ENCODE measurements around the gene COL27A1. TPM values are rescaled to one million over a fixed set of nuclear protein-coding genes. Genes with fewer than 3 reads are reported as not detected.

Gene COL27A1
- total RNA-seq, 1 donor from 2014 or later = 13.6 TPM

DNA sequence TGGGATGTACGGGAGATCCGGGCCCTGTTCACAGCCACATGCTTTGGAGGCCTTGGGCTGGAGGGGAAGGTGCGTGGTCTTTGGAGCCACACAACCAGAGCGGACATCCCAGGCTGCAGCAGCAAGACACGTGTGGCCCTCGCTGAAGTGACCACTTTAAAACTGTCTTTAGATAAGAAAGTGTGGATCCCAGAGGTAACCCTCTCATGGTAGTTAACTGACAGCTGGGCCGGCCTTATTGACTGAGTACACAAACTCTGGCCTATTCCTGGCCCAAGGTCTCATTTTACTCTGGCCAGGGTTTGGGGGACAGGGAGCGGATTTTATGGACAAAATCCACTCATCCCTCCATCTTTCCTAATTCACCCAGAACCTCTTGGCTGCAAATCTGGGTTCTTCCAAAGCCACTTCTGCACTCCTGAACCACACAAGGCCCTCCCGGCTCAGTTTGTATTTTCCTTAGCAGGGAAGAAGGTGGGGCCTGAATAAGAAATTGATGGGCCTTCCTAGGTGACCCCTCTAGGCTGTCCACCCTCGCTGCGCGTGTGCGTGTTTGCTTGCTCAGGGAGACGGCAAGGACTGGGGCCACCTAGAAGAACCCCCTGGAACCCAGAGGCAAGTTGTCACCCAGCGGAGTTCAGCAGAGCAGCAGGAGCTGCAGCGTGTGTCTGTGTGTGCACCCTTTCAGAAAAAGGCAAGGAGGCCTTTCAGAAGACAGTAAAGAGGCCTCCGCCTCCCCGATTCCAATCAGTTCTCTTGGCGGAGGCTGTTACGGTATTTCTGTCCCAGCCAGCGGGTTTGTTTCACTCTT, 94.3 kb downstream of the COL27A1 start:
- ATAC-seq = no peak

DNA sequence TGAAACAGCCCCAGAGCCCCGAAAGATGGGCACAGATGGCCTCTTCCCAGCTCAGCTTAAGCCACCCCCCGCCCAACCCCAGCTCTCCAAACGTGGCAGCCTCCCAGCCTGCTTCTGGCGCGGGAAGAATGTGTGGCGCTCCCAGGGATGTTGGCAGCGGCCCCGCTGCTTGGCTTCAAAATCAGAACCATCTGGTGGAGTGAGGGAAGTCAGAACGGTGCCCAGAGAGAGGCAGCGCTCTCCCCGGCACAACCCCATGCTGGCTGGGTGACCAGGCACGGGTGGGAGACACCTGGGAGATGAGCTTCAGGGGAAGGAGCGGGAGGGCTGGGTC, 94.9 kb downstream of the COL27A1 start:
- ATAC-seq = no peak

DNA sequence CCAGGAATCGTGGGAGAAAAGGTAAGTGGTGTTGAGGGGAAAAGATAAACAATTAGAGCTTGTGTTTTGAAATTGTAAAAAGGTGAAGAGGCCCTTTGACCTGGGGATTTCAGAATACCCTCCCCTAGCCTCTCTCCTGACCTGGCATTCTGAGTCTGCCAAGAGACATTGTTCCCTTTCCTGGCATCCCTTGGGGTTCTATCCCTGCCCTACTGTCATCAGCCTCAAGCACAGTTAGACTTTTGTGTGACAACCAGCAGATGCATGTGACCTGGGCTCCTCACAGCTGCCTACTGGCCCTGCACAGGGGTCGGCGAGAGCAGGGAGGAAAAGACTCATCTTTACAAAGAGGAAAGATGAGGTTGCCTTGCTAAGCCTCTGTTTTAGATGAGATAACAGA, 95.3 kb downstream of the COL27A1 start:
- no peak for ATAC-seq

DNA sequence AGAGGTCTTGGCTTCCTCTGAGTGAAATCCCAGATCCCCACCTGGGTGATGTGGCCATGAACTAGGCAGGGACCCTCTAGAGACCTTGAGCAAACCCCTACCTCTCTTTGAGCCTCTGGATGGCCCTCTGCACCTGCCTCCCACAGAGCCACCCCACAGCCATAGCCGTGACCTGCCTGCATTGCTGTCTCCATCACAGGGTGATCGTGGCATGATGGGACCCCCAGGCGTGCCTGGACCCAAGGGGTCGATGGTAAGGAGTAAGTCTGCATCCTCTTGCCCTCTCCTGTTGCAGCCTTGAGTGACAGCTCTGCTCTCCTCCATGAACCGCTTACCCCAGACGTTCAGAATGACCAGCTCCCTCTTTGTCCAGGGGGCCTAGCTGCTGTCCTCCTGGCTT, 97.1 kb downstream of the COL27A1 start:
- ATAC-seq = no peak

DNA sequence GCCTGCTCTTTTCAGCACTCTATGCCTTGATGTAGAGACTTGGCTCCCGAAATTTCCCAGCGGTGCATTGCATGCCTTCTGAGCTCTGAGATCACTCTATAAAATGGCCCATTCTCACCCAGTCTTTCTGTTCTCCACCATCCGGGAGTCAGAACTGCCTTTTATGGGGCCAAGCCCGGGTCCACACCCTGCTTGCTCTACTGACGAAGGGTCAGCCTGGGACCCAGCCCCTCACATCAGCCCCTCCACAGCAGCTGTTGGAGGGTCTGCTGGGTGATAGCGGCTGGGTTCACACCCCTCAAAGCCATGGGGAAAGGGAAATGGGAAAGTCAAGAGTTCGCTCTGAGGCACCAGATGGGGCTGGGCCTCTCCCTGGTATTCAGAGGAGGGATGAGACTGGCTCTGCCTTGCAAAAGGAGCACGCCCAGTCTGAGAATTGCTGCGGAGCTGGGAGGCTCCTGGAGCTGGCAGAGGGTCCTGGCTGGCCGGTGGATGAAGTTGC, 101.5 kb downstream of the COL27A1 start:
- no peak for ATAC-seq

DNA sequence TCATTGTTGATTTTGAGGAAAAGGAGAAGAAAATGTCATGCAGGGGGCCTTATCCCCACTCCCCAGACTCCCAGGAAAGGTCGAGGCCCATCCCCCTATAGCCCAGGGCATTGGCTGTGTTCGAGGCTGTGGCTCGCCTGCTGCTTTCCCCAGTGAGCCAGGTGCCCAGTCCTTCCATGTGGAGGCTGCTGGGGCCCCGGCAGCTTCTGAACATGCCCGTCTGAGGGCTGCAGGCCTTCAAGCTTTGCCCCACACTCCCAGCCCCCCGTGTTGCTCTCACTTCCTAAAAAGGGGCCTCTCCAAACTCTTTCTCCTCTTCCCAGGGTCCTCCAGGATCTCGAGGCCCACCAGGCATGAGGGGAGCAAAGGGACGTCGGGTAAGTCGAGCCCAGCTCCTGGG, 102.9 kb downstream of the COL27A1 start:
- no peak for ATAC-seq

DNA sequence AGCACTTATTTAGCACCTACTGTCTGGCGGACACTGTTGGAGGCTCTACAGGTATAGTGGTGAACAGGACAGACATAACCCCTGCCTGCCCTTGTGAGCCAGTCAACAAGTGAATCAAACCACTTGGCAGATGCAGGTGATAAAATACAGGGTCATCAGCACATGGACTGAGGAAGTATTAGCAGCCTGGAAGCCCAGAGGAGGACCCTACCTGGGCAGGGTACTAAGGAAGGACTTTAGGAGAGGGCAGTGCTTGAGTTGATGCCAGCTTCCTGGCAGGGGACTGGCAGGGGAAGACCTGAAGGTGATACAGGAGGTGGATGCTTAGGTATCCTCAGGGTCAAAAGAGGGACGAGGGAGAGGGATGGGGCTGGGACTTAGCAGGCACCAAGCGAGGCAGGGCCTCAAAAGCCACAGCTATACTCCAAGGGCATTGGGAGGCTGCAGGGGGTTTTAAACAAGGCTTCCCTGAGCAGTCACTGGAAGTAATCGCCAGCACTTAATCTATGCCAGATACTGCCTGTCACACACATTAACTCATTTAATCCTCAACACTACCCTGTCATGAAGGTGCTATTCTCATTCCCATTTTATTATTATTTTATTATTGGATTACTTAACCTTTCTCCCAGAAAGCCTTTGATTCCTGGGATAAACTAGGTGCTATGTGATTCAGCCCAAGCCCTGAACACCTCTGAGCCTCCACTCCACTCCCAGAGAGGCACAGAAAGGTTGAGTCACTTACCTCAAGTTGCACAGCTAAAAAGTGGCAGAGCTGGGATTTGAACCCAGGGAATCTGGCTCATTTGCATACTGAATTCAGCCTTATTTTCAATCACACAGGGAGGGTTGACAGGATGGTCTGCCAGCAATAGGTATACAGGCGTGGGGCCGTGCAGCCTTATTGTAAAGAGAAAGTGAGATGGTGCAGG, 103.8 kb downstream of the COL27A1 start:
- no peak for ATAC-seq

DNA sequence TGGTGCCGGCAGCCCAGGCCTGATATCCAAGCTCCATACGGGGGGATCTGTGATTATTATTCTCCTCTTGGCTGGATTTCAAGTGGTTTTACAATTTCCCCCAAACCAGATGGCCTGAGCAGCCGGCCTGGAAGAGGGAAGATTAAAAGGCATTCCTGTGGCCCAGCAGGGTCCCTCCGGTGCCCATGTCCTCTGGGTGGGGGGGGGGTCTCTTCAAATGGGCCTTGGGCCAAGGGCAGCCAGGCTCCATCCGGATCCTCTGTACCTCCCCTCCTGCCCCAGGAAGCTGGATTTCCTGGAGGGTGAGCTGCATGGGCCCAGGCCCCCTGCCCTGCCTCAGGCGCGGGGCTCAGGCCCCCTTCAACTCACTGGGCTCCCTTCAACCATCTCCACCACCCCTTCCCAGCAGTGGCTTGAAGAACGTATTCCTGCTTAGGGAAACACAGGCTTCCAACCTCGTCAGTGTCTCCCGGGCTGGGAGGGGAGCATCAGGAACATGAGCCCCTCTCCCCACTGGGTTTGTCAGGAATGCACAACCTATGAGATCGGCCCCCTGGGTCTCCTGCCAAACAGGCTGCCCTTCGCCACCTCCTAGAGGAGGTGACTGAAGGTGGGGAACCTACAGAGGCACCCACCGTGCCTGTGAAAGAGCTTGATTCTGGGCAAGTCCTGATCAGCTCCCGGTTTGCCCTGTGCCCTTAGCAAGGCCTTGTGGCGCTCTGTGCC, 104.6 kb downstream of the COL27A1 start:
- no peak for ATAC-seq

DNA sequence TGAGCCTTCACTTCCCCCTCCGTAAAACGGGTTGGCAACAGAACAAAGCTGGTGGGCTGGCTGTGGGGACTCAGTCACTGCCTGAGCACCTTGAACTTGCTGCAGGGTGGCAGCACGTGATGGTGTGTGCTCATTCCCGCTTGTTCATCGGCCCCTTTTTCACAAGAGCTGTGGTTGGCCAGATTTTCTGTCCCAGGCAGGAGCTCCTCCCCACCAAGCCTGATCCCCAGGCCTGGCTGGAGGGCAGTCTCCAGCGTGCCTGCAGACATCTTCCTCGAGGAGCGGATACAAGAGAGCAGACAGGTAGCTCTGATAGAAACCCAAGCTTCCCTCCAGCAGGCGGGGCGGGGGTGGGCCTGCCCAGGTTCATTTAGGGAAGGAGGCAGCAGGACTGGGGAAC, 105.7 kb downstream of the COL27A1 start:
- ATAC-seq = no peak

DNA sequence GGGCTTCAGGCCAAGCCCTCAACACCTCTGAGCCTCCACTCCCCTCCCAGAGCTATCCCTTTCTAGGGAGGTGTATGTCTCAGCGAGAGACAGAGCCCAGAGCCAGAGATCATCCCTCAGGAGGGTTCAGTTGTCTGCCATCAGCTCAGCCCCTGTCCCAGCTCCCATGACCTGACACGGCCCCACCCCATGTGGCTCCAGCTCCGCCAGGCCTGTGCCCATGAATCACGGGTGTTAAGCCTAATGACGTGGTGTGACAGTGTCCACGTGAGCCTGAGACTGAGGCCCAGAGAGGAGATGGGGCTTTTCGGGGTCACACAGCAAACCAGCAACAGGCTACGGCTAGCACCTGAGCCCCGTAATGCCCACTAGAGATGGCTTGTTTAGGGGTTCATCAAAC, 106.7 kb downstream of the COL27A1 start:
- ATAC-seq = peak; percentile 60

DNA sequence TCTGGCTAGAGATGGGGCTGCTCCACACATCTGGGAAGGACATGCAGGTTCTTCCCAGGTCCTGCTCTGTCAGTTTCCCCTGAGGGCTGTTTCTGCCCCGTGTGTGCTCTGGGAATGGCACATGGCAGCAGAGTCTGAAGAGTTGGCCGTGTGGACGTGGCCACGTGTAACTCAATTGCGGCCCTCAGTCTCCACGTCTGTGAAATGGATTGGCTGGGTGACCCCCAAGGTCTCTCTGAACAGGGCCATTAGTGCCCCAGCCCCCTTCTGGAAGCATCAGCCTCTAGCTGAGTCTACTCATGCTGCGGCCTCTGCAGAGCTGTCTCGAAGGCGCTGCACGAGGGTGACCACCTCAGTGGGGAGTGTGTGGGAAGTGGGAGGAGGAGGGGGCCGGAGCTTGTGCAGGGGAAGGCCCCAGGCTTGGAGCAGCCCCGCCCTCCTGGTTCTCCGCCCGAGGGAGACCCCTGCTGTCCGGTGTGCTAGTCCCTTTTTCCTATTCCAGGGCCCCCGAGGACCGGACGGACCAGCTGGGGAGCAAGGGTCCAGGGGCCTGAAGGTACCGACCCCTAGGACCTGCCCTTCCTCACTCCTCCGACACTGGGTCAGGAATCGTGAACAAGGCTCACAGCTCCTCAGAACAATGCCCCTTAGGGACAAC, 108.6 kb downstream of the COL27A1 start:
- no peak for ATAC-seq

DNA sequence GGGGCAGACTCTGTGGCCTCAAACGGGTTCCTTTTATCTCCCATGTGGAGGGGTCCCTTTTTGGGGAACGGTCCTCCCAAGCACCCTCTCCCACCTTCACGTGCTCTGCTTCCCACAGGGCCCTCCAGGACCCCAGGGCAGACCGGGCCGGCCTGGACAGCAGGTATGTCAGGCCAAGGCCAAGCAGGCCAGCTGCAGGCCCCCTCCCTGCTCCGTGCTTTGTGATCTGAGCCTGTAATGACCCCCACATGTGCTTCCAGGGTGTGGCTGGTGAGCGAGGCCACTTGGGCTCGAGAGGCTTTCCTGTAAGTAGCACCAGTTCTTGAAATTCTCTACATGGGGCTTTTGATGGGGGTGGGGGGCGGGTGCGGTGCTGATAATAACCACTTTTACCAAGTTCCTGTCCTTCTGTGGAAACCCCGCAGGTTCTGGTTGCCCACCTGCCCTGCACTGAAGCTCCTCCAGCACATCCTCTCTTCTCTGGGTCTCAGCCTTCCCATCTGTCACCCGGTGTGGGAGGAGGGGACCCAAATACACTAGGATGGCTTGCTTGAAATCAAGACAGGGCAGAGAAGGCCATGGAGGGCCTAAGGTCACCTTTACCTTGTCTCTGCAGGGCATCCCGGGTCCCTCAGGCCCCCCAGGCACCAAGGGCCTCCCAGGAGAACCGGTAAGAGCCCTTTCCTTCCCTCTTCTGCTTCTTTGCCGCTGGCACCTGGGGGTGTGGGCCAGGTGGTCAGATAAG, 109.6 kb downstream of the COL27A1 start:
- no peak for ATAC-seq

DNA sequence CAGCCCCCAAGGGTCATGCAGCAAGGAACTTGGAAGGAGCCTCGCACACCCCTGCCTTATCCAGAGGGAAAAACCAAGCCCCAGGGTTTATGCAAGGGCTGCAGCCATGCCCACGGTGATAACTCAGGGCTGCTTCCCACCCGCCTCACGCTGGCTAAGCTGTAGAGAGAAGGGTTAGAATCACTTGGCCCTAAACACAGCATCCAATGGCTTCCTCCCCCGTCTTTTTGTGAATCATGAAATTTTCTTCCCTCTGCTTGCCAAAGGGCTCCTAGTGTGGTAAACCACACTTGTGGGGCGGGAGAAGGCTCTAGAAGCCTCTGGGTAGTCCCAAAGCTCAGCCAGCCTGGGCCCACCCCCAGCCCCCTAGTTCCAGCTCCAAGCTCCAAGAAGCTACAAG, 111.6 kb downstream of the COL27A1 start:
- no peak for ATAC-seq

DNA sequence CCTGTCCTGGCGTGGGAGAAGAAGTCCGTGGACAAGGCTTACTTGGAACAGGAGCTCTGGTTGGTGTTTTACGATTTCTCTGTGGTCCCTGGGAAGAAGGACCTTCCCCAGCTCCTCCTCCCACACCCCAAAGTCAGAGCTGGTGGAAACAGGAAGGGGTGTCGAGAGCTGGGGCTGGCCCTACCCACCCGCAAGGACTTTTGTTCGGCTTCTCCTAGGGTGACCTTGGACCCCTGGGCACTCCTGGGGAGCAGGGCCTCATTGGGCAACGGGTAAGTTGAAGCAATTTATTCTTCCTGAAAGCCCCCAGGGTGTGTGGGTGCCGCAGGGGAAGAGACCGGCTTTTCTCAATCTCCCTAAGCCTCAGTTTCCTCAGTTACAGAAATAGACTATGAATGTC, 113.7 kb downstream of the COL27A1 start:
- ATAC-seq = no peak

DNA sequence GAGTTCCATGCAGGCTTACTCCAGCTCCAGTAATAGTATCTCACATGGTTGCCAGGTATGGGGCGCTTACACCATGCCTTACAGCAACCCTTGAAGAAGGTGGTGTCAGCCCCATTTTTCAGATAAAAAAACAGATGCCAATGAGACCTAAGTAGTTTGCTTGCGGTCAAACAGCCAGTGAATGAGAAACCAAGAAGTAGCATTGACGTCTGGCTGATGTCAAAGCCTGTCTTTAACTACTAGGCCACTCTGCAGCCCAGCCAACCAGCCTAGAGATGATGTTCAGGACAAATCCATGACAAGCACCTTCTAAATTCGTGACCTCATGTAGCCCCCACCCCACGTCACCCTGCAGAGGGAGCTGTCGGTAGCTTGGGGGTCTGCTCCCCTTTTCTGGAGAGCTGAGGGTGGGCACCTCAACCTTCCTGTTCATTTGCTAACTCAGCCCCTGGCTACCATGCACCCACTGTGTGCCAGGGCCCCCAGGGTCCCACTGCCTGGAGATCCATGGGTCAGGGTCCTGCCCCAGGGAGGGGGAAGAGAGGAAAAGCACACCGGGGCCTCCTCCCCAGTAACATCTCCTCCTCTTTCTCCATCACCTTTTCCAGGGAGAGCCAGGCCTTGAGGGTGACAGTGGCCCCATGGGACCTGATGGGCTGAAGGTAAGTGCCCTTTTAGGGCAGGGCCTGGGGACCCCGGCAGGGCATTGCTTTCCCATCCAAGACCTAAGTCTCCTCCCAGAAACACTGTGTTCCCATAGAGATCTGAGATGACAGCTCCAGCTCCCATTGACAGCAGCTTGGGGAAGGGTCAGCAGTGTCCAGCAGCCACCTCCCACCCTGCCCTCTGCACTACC, 115.0 kb downstream of the COL27A1 start:
- ATAC-seq = no peak

DNA sequence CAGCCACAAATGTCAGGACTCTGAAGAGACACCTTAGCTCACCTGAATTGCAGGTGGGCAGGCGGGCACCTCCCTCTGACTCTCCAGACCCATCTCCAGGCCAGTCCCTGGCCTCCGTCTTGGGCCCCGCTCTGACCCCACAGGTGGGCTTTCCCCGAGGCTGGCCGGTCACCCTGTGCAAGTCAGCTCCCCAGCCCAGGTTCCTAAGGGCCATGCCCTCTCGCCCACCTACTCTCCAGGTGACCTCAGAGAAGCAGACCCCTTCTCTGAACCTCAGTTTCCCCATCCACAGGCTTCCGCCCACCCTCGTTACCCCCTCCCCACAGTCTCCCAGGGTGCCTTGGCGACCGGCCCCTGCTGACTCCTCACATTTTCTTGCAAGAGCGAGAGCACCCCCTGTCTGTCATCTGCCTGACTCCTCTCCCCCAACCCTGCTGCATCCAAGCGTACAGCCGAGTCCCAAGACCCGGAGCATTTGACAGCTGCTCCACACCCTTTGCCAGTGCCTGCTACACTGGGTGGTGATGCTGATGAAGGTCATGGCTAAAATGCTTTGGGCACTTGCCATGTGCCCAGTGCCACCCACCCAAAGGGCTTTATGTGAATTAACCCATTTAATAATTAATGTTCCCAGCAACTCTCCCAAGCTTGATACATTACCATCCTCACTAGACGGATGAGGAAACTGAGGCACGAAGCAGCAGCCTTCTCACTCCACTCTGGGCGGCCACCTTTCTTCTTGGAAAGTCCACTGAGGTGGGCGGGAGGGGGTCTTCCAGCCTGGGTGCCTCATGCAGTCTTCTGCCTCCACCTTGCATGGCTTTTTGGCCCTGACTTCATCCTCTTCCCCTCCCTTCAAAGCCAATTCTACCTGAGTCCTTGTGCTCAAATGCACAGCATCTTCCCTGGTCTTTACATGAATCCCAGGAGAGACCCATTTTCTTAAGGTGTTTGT, 116.5 kb downstream of the COL27A1 start:
- ATAC-seq = no peak

DNA sequence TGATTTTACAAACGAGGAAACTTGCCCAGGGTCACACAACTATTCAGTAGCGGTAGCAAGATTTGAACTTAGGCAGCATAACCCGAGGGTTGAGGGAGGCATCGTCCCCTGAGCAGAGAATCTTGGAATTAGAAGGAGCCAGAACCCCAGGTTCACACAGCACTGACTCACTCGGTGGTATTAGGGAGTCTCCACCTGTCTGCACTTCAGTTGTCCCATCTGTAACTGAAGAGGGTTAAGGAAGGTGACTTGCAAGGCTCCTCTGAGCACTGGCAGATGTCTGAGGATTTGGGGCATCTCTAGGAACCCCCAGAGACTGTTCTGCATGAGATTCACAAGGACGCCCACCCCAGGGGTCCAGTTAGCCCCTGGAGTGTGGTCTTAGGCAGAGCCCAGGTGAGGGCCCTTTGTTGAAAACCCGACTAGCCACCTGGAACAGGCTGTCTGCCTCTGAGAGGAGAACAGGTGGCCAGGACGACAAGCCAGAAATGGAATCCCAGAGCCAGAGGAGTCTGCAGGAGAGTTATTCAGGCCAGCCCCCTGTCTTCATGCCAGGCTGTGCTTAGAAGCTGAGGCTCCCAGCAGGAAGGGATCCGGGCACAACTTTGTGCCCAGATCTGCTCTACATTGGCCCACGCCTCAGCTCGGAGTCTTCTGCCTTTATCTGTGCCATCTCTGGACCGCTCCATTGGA, 117.5 kb downstream of the COL27A1 start:
- peak; percentile 32 for ATAC-seq

DNA sequence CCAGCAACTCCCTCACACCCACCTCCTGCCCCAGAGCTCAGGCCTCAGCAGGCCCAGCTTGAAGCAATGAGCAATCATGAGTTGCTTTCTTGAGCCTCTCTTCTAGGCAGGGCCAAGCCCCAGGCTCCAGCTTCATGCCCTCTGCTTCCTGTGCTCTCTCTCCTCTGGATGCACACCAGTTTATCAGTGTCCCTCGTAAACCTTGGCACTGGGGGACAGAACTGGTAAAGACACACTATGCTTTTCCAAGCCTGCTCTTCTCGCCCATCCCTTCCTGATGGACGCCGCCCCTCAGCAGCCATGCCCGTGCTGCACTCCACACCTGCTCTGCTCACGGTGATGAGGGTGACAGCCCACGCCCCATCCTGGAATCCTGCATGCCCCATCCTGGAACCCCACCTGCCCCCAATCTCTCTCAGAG, 118.1 kb downstream of the COL27A1 start:
- peak; percentile 86 for ATAC-seq

DNA sequence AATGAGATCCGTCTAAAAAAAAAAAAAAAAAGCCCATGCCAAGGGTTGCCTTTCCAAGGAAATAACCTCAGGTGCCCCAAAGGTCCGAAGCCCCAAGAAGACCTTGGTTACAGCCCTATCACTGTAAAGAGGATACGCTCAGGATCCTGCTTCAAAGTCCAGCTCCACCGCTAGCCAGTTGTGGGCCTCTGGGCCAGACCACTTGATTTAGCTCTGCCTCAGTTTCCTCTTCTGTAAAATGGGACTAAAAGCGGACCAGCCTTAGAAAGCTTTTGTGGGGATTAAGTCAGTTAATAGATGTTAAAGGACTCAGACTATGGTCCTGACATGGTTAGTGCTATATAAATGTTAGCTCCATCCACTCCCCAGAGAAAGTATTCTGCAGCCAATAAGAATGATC, 118.9 kb downstream of the COL27A1 start:
- ATAC-seq = no peak

Data from esophagus mucosa (tissue), 1 donor.